SKM-1 (cell line): ENCODE results near the gene CFAP61.
"Not testable (repeated sequence)": the region's sequence is repeated elsewhere in the genome, so short reads cannot be mapped to it uniquely, and the experiment has no call there.

ENCODE experiments used
- DNase-seq: peaks from one replicate; lab custom pipeline; 2025; ENCODE audit not compliant: unreplicated experiment; lab: John Stamatoyannopoulos, UW

CFAP61 gene

GRCh38 chr20:20210327-20210726 is 158.0 kb downstream of the CFAP61 start:
- DNase-seq: no peak

- no peak for DNase-seq
Measured at GRCh38 chr20:20210943-20211273, 158.6 kb downstream of the CFAP61 start.

GRCh38 chr20:20211274-20211987 is 159.1 kb downstream of the CFAP61 start:
- DNase-seq: no peak

GRCh38 chr20:20211988-20212518 is 159.7 kb downstream of the CFAP61 start:
- no peak for DNase-seq

- no peak for DNase-seq
Measured at GRCh38 chr20:20212675-20213096, 160.4 kb downstream of the CFAP61 start.

GRCh38 chr20:20213526-20214121 is 161.3 kb downstream of the CFAP61 start:
- no peak for DNase-seq

- DNase-seq: no peak
Measured at GRCh38 chr20:20214757-20215275, 162.5 kb downstream of the CFAP61 start.

GRCh38 chr20:20215976-20216727 is 163.8 kb downstream of the CFAP61 start:
- no peak for DNase-seq

- no peak for DNase-seq
Measured at GRCh38 chr20:20216941-20217340, 164.6 kb downstream of the CFAP61 start.

- no peak for DNase-seq
Measured at GRCh38 chr20:20217621-20218020, 165.3 kb downstream of the CFAP61 start.

- not testable (repeated sequence) for DNase-seq
Measured at GRCh38 chr20:20218106-20218505, 165.8 kb downstream of the CFAP61 start.

- DNase-seq: no peak
Measured at GRCh38 chr20:20219016-20219415, 166.7 kb downstream of the CFAP61 start.

- no peak for DNase-seq
Measured at GRCh38 chr20:20220134-20220533, 167.8 kb downstream of the CFAP61 start.

GRCh38 chr20:20223981-20224380 is 171.6 kb downstream of the CFAP61 start:
- no peak for DNase-seq

- DNase-seq: no peak
Measured at GRCh38 chr20:20224806-20225205, 172.5 kb downstream of the CFAP61 start.

- DNase-seq: no peak
Measured at GRCh38 chr20:20225325-20226043, 173.2 kb downstream of the CFAP61 start.

- DNase-seq: no peak
Measured at GRCh38 chr20:20226554-20226953, 174.2 kb downstream of the CFAP61 start.

- no peak for DNase-seq
Measured at GRCh38 chr20:20227013-20227571, 174.8 kb downstream of the CFAP61 start.

- no peak for DNase-seq
Measured at GRCh38 chr20:20228351-20228750, 176.0 kb downstream of the CFAP61 start.

GRCh38 chr20:20229595-20229994 is 177.3 kb downstream of the CFAP61 start:
- no peak for DNase-seq

- no peak for DNase-seq
Measured at GRCh38 chr20:20230741-20231140, 178.4 kb downstream of the CFAP61 start.
